A673 (cell line): ENCODE measurements around the gene ITGA11. TPM values are rescaled to one million over a fixed set of nuclear protein-coding genes. Genes with fewer than 3 reads are reported as not detected.

Experiments
- BruUV-seq: library from RNA; stranded (reverse); fragments of 400-500 nt; replicated peaks from 2 replicates; lab custom pipeline; 2021; lab: Mats Ljungman, UMichigan
- CTCF ChIA-PET: fragments of 300-600 bp; sonication (Branson Sonifier 250); formaldehyde crosslinking; loops from one replicate; lab custom pipeline; 2022; ENCODE audit warnings: antibody characterized with exemption; lab: Charles Lee
- POLR2A ChIA-PET: fragments of 300-600 bp; sonication (Branson Sonifier 250); formaldehyde crosslinking; loops from one replicate; lab custom pipeline; 2022; ENCODE audit warnings: antibody characterized with exemption; ENCODE audit not compliant: low non-redundant PET; lab: Charles Lee
- DNase-seq: peaks from one replicate; pipeline ENCODE4 v3.0.0-alpha.2; 2015; ENCODE audit warnings: low spot score
- H3K27ac ChIP-seq: fragments of 200-600 bp; sonication (generic); 2 replicates; pipeline ENCODE4 v1.5.1; 2016; ENCODE audit warnings: mixed run types, low read depth, mild to moderate bottlenecking, mixed read lengths, antibody characterized with exemption, low read length; ENCODE audit not compliant: poor library complexity, severe bottlenecking
- H3K27me3 ChIP-seq: fragments of 200-600 bp; sonication (generic); replicated peaks from 2 replicates; pipeline ENCODE4 v1.6.1; 2017; ENCODE audit warnings: mixed run types, low read depth, mild to moderate bottlenecking, mixed read lengths, antibody characterized with exemption, low read length; ENCODE audit not compliant: insufficient read depth, poor library complexity
- H3K36me3 ChIP-seq: fragments of 200-600 bp; sonication (generic); 2 replicates; pipeline ENCODE4 v1.6.1; 2016; ENCODE audit warnings: mixed run types, mild to moderate bottlenecking, mixed read lengths, antibody characterized with exemption, low read length; ENCODE audit not compliant: insufficient read depth, poor library complexity, severe bottlenecking
- H3K4me1 ChIP-seq: fragments of 200-600 bp; sonication (generic); 2 replicates; pipeline ENCODE4 v1.6.1; 2017; ENCODE audit warnings: mixed run types, mild to moderate bottlenecking, mixed read lengths, antibody characterized with exemption, low read length; ENCODE audit not compliant: insufficient read depth, poor library complexity, severe bottlenecking
- H3K4me3 ChIP-seq: fragments of 200-600 bp; sonication (generic); 2 replicates; pipeline ENCODE4 v1.5.1; 2016; ENCODE audit warnings: low read depth, mixed run types, mild to moderate bottlenecking, mixed read lengths, low read length; ENCODE audit not compliant: poor library complexity, severe bottlenecking
- H3K9me3 ChIP-seq: fragments of 200-600 bp; sonication (generic); 2 replicates; pipeline ENCODE4 v1.6.1; 2016; ENCODE audit warnings: mixed run types, low read depth, mild to moderate bottlenecking, mixed read lengths, antibody characterized with exemption, low read length; ENCODE audit not compliant: poor library complexity, severe bottlenecking
- EZH2 ChIP-seq: fragments of 200-600 bp; sonication (generic); IDR thresholded peaks from 2 replicates; pipeline ENCODE4 v1.6.1; 2017; ENCODE audit warnings: borderline replicate concordance, low read depth, mild to moderate bottlenecking, mixed read lengths, antibody characterized with exemption, low read length; ENCODE audit not compliant: poor library complexity, severe bottlenecking
- intact Hi-C: fragments of 100-400 bp; cut with micrococcal nuclease; formaldehyde crosslinking; loops from one replicate; pipeline ENCODE4 v1.10.0; 2022; ENCODE audit not compliant: unreplicated experiment
- total RNA-seq: library from RNA; stranded (reverse); gene quantifications from 2 replicates; pipeline ENCODE4 v1.2.3, GENCODE V29; 2021
- TF ChIP-seq, protein P1 (sequence below): fragments of 300-800, 200-600 bp; sonication (generic); conservative IDR thresholded peaks from 2 replicates; pipeline ENCODE4 v1.5.1; 2017; ENCODE audit warnings: low read depth, mild to moderate bottlenecking, antibody characterized with exemption, low read length, moderate library complexity, mixed read lengths

The ITGA11 gene
- total RNA-seq, 1 experiment from 2014 or later = 0.45 TPM

DNA sequence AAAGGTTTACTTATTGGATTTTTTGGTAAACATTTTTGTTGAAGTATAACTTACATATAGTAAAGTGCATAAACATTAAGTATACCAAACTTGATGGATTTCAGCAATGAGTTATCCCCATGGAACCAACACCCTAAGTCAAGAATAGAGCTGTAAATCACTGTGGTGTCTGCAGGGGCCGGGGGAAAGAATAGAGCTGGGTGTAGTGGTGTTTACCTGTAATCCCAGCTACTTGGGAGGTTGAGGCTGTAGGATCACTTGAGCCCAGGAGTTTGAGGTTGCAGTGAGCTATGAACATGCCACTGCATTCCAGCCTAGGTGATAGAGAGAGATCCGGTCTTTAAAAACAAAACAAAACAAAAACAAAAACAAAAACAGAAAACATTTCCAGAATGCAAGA, 167.7 kb downstream of the ITGA11 start:
- POLR2A ChIA-PET = no interaction called here

DNA sequence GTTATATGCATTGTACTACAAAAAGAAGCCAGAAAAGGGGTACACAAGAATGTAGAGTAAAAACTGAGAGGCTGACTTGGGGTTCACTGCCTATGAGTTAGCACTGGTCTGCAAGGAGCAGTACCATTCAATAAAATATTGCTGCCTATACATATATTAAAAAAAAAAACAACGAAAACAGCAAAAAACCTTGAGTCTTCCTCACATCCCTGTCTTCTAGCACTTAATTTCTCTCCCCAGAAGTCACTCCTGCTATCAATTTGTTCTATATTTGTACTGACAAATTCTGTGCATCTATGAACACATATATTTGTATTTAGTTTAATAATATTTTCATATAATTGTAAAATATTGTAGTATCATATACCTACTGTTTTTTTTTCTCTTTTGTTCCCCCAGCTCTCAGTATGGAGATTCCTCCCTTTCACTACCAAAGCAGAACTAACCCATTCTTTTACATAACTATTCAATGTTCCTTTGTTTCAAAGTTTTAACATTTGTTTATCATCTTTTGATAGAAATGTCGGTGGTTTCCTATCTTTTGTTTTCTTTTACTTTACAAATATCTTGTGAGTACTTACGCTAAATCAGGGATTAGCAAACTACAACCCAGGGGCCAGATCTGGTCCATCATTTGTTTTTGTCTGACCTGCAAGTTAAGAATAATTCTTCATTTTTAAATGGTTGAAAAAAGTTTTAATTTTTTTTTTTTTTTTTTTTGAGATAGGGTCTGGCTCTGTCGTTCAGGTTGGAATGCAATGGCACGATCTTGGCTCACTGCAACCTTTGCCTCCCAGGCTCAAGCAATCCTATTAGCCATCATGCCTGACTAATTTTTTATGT, 169.2 kb downstream of the ITGA11 start:
- no TSS peak for BruUV-seq
- Histone ChIP-seq H3K4me3 (no peak overlapping the region), H3K27me3 (peaks cover 28% of the 10 kb centered on the region), H3K4me1 (no peaks in the 10 kb centered on the region), H3K9me3 (no peaks in the 10 kb centered on the region), H3K27ac (no peak overlapping the region), H3K36me3 (no peaks in the 10 kb centered on the region)
- intact Hi-C loops = no loop called here
- no peak for DNase-seq
- TF ChIP-seq, protein P1, sequence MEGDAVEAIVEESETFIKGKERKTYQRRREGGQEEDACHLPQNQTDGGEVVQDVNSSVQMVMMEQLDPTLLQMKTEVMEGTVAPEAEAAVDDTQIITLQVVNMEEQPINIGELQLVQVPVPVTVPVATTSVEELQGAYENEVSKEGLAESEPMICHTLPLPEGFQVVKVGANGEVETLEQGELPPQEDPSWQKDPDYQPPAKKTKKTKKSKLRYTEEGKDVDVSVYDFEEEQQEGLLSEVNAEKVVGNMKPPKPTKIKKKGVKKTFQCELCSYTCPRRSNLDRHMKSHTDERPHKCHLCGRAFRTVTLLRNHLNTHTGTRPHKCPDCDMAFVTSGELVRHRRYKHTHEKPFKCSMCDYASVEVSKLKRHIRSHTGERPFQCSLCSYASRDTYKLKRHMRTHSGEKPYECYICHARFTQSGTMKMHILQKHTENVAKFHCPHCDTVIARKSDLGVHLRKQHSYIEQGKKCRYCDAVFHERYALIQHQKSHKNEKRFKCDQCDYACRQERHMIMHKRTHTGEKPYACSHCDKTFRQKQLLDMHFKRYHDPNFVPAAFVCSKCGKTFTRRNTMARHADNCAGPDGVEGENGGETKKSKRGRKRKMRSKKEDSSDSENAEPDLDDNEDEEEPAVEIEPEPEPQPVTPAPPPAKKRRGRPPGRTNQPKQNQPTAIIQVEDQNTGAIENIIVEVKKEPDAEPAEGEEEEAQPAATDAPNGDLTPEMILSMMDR = no peak
- no peak for TF ChIP-seq EZH2
- ChIA-PET POLR2A (interaction anchor here (0.6 kb wide), 1 partner anchor 358 kb away, joined by 3 read pairs; no protein-coding TSS in a partner anchor), CTCF (interaction anchor here (0.7 kb wide), 1 partner anchor 10 kb away, joined by 3 read pairs; no protein-coding TSS in a partner anchor)

More for the DNA sequence above, 167.7 kb downstream of the ITGA11 start:
- BruUV-seq = no TSS peak
- CTCF ChIA-PET = no interaction called here
- Histone ChIP-seq H3K4me3 (no peak overlapping the region), H3K36me3 (no peaks in the 10 kb centered on the region), H3K27me3 (peaks cover 28% of the 10 kb centered on the region), H3K4me1 (no peaks in the 10 kb centered on the region), H3K27ac (no peak overlapping the region), H3K9me3 (no peaks in the 10 kb centered on the region)
- no peak for DNase-seq
- intact Hi-C loops = no loop called here
- TF ChIP-seq, protein P1 = no peak
- no peak for TF ChIP-seq EZH2

DNA sequence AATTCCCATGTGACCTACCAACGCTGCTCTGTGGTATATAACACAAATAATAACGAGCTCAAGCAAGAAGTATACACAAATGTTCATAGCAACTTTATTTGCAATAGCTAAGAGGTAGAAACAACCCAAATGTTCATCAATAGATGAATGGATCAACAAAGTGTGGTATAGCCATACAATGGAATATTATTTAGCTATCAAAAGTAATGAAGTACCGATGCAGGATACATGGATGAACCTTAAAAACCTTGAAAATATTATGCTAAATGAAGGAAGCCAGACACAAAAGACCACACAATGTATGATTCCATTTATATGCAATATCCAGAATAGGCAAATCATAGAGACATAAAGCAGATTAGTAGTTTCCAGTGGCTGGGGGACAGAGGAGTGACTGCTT, 170.0 kb downstream of the ITGA11 start:
- H3K27me3 ChIP-seq = peaks cover 24% of the 10 kb centered on the region
- intact Hi-C loops = no loop called here
- no peaks in the 10 kb centered on the region for H3K36me3 ChIP-seq
- H3K4me3 ChIP-seq = no peak overlapping the region
- no TSS peak for BruUV-seq
- no peak overlapping the region for H3K27ac ChIP-seq
- no peaks in the 10 kb centered on the region for H3K9me3 ChIP-seq
- TF ChIP-seq, protein P1 = no peak
- no peak for TF ChIP-seq EZH2
- ChIA-PET POLR2A (interaction anchor here (0.6 kb wide), 1 partner anchor 11 kb away, joined by 10 read pairs; no protein-coding TSS in a partner anchor), CTCF (interaction anchor here (0.7 kb wide), 1 partner anchor 9 kb away, joined by 3 read pairs; no protein-coding TSS in a partner anchor)
- H3K4me1 ChIP-seq = peaks cover 4% of the 10 kb centered on the region
- DNase-seq = no peak
